B cell (primary cell): ENCODE data around the gene SPATA20.

Source experiments
- CTCF ChIP-seq: fragments of 200-600 bp; IDR thresholded peaks from one replicate; pipeline ENCODE4 v1.8.0; 2022; ENCODE audit warnings: antibody characterized with exemption, mild to moderate bottlenecking
- EZH2 ChIP-seq: IDR thresholded peaks from 2 replicates; pipeline ENCODE4 v1.6.1; 2012; ENCODE audit warnings: borderline replicate concordance, low read depth, mild to moderate bottlenecking, moderate library complexity, low read length; ENCODE audit not compliant: insufficient read depth, poor library complexity, severe bottlenecking

- TF ChIP-seq CTCF (no peak), EZH2 (no peak)
These were observed 30.0 kb upstream of the SPATA20 start for GRCh38 chr17:50517011-50517410.
